SKM-1 (cell line): ENCODE measurements around the gene FGD2.
A peak's percentile ranks its signal among the peaks of the same experiment; 100 is the strongest.
"Not testable (repeated sequence)": the region's sequence is repeated elsewhere in the genome, so short reads cannot be mapped to it uniquely, and the experiment has no call there.

Source experiments
- DNase-seq: peaks from one replicate; lab custom pipeline; 2025; ENCODE audit not compliant: unreplicated experiment; lab: John Stamatoyannopoulos, UW

Gene FGD2

DNA sequence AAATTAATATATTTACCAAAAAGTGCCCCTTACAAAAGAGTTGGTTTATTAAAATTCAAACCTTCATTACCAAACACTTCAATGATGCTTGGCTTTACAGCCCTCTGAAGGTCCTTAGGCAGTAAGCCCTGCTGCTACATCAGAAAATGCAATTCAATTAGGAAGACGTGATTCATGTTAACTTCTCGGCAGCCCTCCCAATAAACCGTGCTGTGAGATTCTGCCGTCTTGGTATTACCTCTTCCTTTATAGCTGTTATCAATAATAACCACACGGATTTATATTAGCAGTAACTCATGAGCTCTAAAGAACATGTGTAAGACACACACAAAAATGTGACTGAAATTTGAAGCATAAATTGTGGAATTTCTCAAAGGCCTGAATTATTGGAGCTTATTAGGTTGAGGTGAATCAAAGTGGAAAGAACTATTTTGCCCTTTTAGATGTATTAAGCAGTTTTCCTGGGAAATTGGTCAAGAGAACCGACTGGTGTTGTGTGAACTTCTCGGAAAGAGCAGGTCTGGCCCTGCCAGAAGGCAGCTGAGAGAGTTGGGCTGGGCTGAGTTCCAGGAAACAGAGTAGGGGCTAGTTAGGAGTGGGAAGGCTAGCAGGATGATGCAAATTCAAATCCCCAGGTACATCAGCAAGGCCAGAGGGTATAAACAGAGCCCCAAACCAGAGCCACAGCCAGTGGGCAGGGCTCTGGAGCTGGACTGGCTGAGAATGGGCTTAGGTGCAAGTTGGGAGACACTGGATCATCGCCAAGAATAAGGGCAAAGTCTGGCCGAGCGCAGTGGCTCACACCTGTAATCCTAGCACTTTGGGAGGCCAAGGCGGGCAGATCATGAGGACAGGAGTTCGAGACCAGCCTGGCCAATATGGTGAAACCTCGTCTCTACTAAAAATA, 33.1 kb downstream of the FGD2 start:
- no peak for DNase-seq

DNA sequence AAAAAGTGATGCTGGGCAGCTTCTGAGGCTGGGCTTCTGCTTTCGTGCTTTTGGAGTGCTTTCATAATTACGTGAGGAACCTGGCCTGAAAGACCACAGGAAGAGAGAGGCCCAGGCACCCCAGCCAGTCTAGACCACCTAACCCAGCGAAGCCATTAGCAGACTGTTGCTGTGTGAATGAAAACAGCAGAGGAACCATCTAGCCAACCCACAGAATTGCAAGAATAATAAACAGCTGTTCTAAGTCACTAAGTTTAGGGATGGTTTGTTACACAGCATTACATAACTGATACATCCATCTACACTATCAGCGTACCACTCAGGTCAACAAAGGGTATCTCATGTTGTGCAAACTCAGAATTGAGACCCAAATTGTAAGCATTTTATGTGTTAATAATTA, 34.5 kb downstream of the FGD2 start:
- peak; percentile 77 for DNase-seq

- no peak for DNase-seq
Observed at GRCh38 chr6:37041521-37041920, 36.1 kb downstream of the FGD2 start.

- DNase-seq: no peak
Observed at GRCh38 chr6:37042150-37042549, 36.7 kb downstream of the FGD2 start.

DNA sequence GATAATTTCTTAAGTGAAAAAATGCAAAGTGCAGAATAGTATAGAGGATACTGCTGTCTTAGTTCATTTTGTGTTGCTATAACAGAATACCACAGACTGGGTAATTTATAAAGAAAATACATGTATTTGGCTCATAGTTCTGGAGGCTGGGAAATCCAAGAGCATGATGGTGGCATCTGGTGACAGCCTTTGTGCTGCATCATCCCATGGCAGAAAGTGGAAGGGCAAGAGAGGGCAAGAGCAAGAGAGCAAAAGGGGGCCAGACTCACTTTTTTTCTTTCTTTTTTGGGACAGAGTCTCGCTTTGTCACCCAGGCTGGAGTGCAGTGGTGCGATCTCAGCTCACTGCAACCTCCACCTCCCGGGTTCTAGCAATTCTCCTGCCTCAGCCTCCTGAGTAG, 37.6 kb downstream of the FGD2 start:
- not testable (repeated sequence) for DNase-seq

GRCh38 chr6:37047346-37047688, 41.9 kb downstream of the FGD2 start:
- DNase-seq: no peak

GRCh38 chr6:37047689-37048402, 42.4 kb downstream of the FGD2 start:
- no peak for DNase-seq

- no peak for DNase-seq
Observed at GRCh38 chr6:37048403-37048850, 43.0 kb downstream of the FGD2 start.

- DNase-seq: no peak
Observed at GRCh38 chr6:37048851-37049757, 43.6 kb downstream of the FGD2 start.

GRCh38 chr6:37049758-37050044, 44.2 kb downstream of the FGD2 start:
- DNase-seq: no peak

DNA sequence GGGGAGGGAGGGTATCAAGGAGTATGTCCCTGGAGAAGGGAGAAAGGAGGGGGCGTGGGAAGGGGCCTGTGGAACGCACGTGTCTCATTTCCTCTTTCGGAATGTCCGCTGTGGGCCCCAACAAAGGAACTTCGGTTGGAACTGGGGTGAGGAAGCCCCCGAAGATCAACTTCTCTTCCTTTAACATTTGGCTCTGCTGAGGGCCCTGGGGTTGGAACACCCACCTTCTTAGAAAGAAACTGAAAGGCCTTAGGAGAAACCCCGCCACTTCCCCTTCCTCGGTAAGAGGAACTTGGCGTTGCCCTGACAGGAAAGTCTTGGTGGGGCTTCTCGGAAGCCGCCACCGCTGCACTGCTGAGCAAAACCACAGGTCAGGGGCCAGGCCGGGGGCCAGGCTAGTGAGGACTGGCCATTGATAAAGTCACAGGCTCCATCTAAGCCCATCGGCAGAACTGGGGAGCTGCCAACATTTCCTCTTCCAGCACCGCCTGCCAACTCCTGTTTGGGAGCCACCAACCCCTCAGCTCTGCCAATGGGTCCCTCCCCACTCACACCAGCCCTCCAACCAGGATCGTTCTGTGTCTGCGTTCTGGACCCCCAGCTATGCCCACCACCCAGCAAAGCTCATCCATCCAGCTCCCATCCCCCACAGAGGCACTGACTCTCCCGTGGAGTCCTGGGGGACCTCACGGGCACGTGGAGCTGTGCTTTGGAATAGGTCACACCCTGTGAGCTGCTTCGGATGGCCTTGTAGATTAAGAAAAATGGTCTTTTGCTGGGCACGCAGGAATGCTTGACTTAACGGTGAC, 44.8 kb downstream of the FGD2 start:
- peak; percentile 92 for DNase-seq

DNA sequence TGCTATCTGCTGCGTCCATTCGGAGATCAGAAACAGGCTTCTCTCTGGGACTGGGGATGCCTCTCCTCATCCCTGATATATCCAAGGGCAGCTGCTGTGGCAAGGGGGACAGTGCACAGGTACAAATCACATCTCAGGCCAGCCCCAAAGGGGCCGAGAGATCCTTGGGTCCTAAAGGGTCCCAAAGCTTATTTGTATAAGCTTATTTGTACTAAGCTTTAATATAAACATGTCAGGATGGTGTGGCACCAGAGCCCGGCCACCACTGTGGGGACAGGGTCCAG, 45.3 kb downstream of the FGD2 start:
- DNase-seq: no peak

DNA sequence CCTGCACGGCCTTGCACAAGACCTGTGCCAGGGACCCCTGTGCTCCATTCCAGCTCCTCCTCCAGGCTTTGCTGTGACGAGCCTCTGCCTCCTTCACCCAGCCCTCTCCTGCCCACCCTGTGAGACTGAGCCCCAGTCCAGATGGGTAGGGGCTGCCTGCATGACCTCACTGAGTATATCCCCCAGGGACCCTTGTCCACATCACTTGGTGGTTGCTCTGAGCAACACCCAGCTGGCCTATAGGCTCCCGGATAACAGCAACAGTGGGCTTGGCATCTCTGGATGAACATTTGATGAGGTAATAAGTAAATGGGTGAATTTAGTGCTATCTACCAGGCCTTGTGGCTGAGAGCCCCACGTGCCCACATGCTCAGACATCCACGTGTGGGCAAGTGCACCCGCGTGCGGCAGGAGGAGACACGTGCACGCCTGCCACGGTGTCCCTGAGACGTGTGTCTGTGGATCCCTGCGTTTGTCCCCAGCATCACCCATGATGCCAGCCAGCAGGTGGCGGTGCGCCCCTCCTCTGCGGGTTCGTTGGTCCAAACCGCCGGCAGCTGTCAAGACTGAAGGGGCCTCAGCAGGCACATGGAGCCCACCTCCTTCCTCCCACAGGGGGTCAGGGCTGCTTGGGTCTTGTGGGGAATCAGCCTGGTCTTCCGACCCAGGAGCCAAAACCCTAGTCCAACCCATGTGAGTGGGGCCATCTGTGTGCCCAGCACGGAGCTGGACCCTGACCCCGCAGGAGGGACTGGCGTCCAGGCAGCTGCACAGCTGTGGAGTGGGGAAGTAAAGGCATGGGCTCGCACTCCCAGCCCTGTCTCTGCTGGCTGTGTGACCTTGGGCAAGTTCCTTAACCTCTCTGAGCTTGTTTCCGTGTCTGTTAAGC, 45.9 kb downstream of the FGD2 start:
- peak; percentile 50 for DNase-seq

- no peak for DNase-seq
Observed at GRCh38 chr6:37052027-37052628, 46.7 kb downstream of the FGD2 start.

DNA sequence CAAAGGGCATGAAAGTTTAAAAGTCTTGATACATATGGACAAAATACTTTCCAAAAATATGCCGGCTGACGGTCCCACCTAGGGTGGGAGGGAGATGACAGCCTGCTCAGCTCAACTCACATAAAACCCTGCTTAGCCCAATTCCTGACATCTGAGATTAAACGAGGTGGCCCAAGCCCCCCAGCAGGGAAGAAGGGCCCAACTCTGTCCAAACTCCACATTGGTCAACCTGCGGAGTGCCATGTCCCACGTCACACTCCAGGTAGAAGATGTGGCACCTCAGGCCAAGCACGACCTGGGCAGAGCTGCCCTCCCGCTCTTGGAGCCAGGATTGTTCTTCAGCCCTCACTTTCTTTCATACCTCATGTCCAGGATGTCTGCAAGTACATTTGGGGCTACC, 48.2 kb downstream of the FGD2 start:
- DNase-seq: no peak

- no peak for DNase-seq
Observed at GRCh38 chr6:37054171-37054570, 48.7 kb downstream of the FGD2 start.

DNA sequence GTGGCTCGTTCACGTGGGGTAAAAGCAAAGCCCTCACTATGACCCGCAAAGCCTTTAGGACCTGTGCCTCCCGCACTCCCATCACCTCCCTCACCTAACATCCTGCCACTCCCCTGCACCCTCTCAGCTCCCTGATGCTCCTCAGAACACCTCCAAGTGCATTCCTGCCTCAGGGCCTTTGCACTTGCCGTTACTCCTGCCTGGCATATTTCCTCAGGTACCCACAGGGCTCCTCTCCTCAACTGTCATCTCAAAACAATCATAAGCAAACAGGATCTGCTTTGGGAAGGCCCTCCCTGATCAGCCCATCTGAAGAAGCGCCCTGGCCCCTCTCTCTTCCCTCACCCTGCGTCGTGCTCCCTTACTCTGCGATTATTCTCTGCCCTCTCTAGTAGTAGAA, 49.1 kb downstream of the FGD2 start:
- no peak for DNase-seq

DNA sequence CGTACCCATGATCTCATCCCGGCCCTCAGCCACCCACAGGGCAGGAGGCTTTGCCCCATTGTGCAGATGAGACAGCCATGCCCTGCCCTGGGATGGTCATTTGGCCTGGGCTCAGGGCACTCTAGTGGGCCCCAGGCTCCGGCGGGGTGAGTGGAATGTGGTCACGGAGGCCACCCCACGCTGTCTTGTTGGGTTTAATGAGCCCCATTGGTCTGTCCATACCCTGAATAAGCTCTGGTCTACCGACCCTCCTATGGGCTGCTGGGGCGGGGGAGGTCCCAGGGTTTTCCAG, 50.6 kb downstream of the FGD2 start:
- DNase-seq: no peak

GRCh38 chr6:37056439-37057127, 51.1 kb downstream of the FGD2 start:
- no peak for DNase-seq
